Mesenchymal stem cell (in vitro differentiated cells and primary cell): ENCODE results near the gene RASGRP1.

Source experiments
- DNase-seq: peaks from one replicate; pipeline ENCODE4 v3.0.0-alpha.2; 2013
- H2AFZ ChIP-seq: one replicate; pipeline ENCODE4 v1.6.1; 2013; ENCODE audit warnings: low read depth, mild to moderate bottlenecking, control low read depth, inconsistent platforms, low read length, moderate library complexity
- H2AK5ac ChIP-seq: 2 replicates; pipeline ENCODE4 v1.6.1; 2013; ENCODE audit warnings: low read length, moderate library complexity, mild to moderate bottlenecking, inconsistent platforms; ENCODE audit not compliant: severe bottlenecking
- H2BK120ac ChIP-seq: one replicate; pipeline ENCODE4 v1.6.1; 2013; ENCODE audit warnings: low read depth, mild to moderate bottlenecking, inconsistent platforms, low read length, moderate library complexity
- H2BK12ac ChIP-seq, 2 experiments: one replicate each; pipeline ENCODE4 v1.6.1; 2013; ENCODE audit warnings: inconsistent platforms in 2 of 2, low read length in 2 of 2, mild to moderate bottlenecking in 2 of 2, moderate library complexity in 2 of 2, control low read depth in 1 of 2
- H2BK15ac ChIP-seq: one replicate; pipeline ENCODE4 v1.6.1; 2013; ENCODE audit warnings: mild to moderate bottlenecking, low read depth, inconsistent platforms; ENCODE audit not compliant: poor library complexity, severe bottlenecking
- H2BK5ac ChIP-seq: 2 replicates; pipeline ENCODE4 v1.6.1; 2013; ENCODE audit warnings: low read depth, mild to moderate bottlenecking, low read length, control low read depth, inconsistent platforms; ENCODE audit not compliant: poor library complexity, severe bottlenecking
- H3K14ac ChIP-seq, 2 experiments: one replicate each; pipeline ENCODE4 v1.6.1; 2013; ENCODE audit warnings: inconsistent platforms in 2 of 2, low read length in 2 of 2, control low read depth in 1 of 2, mild to moderate bottlenecking in 1 of 2, moderate library complexity in 1 of 2
- H3K18ac ChIP-seq, 2 experiments: one replicate each; pipeline ENCODE4 v1.6.1; 2013; ENCODE audit warnings: inconsistent platforms in 2 of 2, low read length in 2 of 2, control low read depth in 1 of 2, low read depth in 1 of 2, mild to moderate bottlenecking in 1 of 2
- H3K23ac ChIP-seq, 2 experiments: one replicate each; pipeline ENCODE4 v1.6.1; 2013; ENCODE audit warnings: inconsistent platforms in 2 of 2, low read length in 2 of 2, mild to moderate bottlenecking in 2 of 2, moderate library complexity in 2 of 2, control low read depth in 1 of 2
- H3K27ac ChIP-seq: 2 replicates; pipeline ENCODE4 v1.5.1; 2013; ENCODE audit warnings: mild to moderate bottlenecking, moderate library complexity, low read length, control low read depth, inconsistent platforms; ENCODE audit not compliant: poor library complexity, severe bottlenecking
- H3K27me3 ChIP-seq, 2 experiments: 2 replicates each; pipeline versions ENCODE4 v1.6.1 to v1.7.0; 2013; ENCODE audit warnings: low read length in 2 of 2, mild to moderate bottlenecking in 2 of 2, moderate library complexity in 2 of 2, control low read depth in 1 of 2, inconsistent platforms in 1 of 2; ENCODE audit not compliant: control insufficient read depth in 1 of 2, insufficient read depth in 1 of 2
- H3K36me3 ChIP-seq, 2 experiments: 2 replicates each; pipeline versions ENCODE4 v1.6.1 to v1.7.0; 2013; ENCODE audit warnings: low read length in 2 of 2, control low read depth in 1 of 2, inconsistent platforms in 1 of 2, low read depth in 1 of 2, mild to moderate bottlenecking in 1 of 2; ENCODE audit not compliant: insufficient read depth in 2 of 2, control insufficient read depth in 1 of 2
- H3K4ac ChIP-seq, 2 experiments: one replicate each; pipeline ENCODE4 v1.6.1; 2013; ENCODE audit warnings: inconsistent platforms in 2 of 2, low read length in 2 of 2, mild to moderate bottlenecking in 2 of 2, moderate library complexity in 2 of 2, control low read depth in 1 of 2, low read depth in 1 of 2
- H3K4me1 ChIP-seq: 2 replicates; pipeline ENCODE4 v1.6.1; 2013; ENCODE audit warnings: low read depth, low read length, control low read depth; ENCODE audit not compliant: control insufficient read depth, insufficient read depth
- H3K4me2 ChIP-seq: 2 replicates; pipeline ENCODE4 v1.6.1; 2013; ENCODE audit warnings: low read length, mild to moderate bottlenecking, inconsistent platforms; ENCODE audit not compliant: poor library complexity, severe bottlenecking
- H3K4me3 ChIP-seq, 2 experiments: 2 replicates each; pipeline versions ENCODE4 v1.5.1 to v1.7.0; 2013; ENCODE audit warnings: low read length in 2 of 2, mild to moderate bottlenecking in 2 of 2, control low read depth in 1 of 2, low read depth in 1 of 2; ENCODE audit not compliant: insufficient read depth in 1 of 2
- H3K79me1 ChIP-seq: replicated peaks from 2 replicates; pipeline ENCODE4 v1.6.1; 2013; ENCODE audit warnings: mild to moderate bottlenecking, control low read depth, low read length, inconsistent platforms; ENCODE audit not compliant: poor library complexity, severe bottlenecking
- H3K9ac ChIP-seq: 2 replicates; pipeline ENCODE4 v1.7.0; 2013; ENCODE audit warnings: mild to moderate bottlenecking, low read length, moderate library complexity
- H3K9me3 ChIP-seq: 2 replicates; pipeline ENCODE4 v1.7.0; 2013; ENCODE audit warnings: mild to moderate bottlenecking, low read length; ENCODE audit not compliant: control insufficient read depth
- H4K8ac ChIP-seq: one replicate; pipeline ENCODE4 v1.6.1; 2013; ENCODE audit warnings: inconsistent platforms, mild to moderate bottlenecking, low read length, moderate library complexity
- H4K91ac ChIP-seq: one replicate; pipeline ENCODE4 v1.6.1; 2013; ENCODE audit warnings: mild to moderate bottlenecking, low read length, inconsistent platforms
- WGBS: methylation state at CpG from one replicate; pipeline ENCODE4 v1.1.7; 2013; ENCODE audit warnings: mixed read lengths; 5-methylcytosine and 5-hydroxymethylcytosine counted together

RASGRP1 gene

GRCh38 chr15:38458646-38459045, 106.0 kb downstream of the RASGRP1 start:
- no peak overlapping the region for H3K4me3 ChIP-seq
- no peak overlapping the region for H2AK5ac ChIP-seq
- H2BK5ac ChIP-seq: no peak overlapping the region
- no peaks in the 10 kb centered on the region for H3K27me3 ChIP-seq
- DNase-seq: no peak
- H3K36me3 ChIP-seq: peaks cover 0 to 12% of the 10 kb centered on the region in 2 experiments
- H3K9ac ChIP-seq: no peak overlapping the region
- H3K18ac ChIP-seq: no peak overlapping the region
- H4K91ac ChIP-seq: no peak overlapping the region
- H3K79me1 ChIP-seq: peaks cover 24% of the 10 kb centered on the region
- no peak overlapping the region for H2BK12ac ChIP-seq
- no peak overlapping the region for H3K4me2 ChIP-seq
- peaks cover 1% of the 10 kb centered on the region for H3K4me1 ChIP-seq
- H2AFZ ChIP-seq: no peak overlapping the region
- H3K23ac ChIP-seq: no peak overlapping the region
- no peak overlapping the region for H3K27ac ChIP-seq
- no peaks in the 10 kb centered on the region for H3K9me3 ChIP-seq
- no peak overlapping the region for H2BK120ac ChIP-seq
- no peak overlapping the region for H2BK15ac ChIP-seq
- H3K4ac ChIP-seq: no peak overlapping the region
- no peak overlapping the region for H4K8ac ChIP-seq
- WGBS: over 99% methylated on average over 5 of the region's 5 CpGs
- no peak overlapping the region for H3K14ac ChIP-seq

- WGBS: 12% methylated on average over 3 of the region's 4 CpGs
- Histone ChIP-seq H3K27me3 (no peaks in the 10 kb centered on the region), H3K9ac (peak overlapping the region; percentile 98), H2AK5ac (no peak overlapping the region), H3K4me3 (peak overlapping the region in 1 of 2 experiments; percentile 99), H2BK15ac (no peak overlapping the region), H3K36me3 (peaks cover 0 to 12% of the 10 kb centered on the region in 2 experiments), H3K4ac (no peak overlapping the region), H3K4me2 (peak overlapping the region; percentile 83), H3K27ac (peak overlapping the region; percentile 99), H2BK5ac (no peak overlapping the region), H3K18ac (no peak overlapping the region), H4K8ac (no peak overlapping the region), H3K14ac (no peak overlapping the region), H3K23ac (no peak overlapping the region), H3K4me1 (peaks cover 1% of the 10 kb centered on the region), H2AFZ (no peak overlapping the region), H3K9me3 (no peaks in the 10 kb centered on the region), H3K79me1 (peaks cover 23% of the 10 kb centered on the region), H4K91ac (no peak overlapping the region), H2BK120ac (no peak overlapping the region), H2BK12ac (no peak overlapping the region)
- peak; percentile 37 for DNase-seq
Measured at GRCh38 chr15:38455092-38455491, 109.5 kb downstream of the RASGRP1 start.

DNA sequence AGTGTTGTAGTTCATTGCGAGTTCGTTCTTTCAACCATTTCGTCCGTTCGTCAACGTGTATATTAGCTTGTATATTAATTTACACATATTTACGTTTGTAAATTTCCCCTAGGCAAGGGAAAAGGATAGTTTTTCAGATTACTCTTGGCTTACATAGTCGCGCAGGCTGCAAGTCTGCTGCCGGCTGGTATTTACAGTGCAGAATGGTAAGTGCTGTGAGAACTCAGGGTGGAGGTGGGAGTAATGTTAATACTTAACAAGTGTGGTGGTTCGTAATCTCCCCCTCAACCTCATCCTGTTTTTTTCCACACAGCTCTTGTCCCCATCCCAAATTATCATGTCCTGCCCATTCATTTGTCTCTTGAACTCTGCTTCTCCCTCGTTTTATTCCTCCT, 109.9 kb downstream of the RASGRP1 start:
- peaks cover 0 to 12% of the 10 kb centered on the region in 2 experiments for H3K36me3 ChIP-seq
- no peak overlapping the region for H2BK15ac ChIP-seq
- H3K4me1 ChIP-seq: peaks cover 1% of the 10 kb centered on the region
- no peak overlapping the region for H2BK12ac ChIP-seq
- H2AK5ac ChIP-seq: no peak overlapping the region
- peak overlapping the region; percentile 99 for H2AFZ ChIP-seq
- DNase-seq: no peak
- no peaks in the 10 kb centered on the region for H3K27me3 ChIP-seq
- peak overlapping the region in 1 of 2 experiments; percentile 1 for H3K14ac ChIP-seq
- H3K9me3 ChIP-seq: no peaks in the 10 kb centered on the region
- H2BK120ac ChIP-seq: no peak overlapping the region
- 0% methylated on average over 4 of the region's 12 CpGs for WGBS
- H3K79me1 ChIP-seq: peaks cover 21% of the 10 kb centered on the region
- peak overlapping the region; percentile 99 for H3K27ac ChIP-seq
- peak overlapping the region in 1 of 2 experiments; percentile 59 for H3K4ac ChIP-seq
- no peak overlapping the region for H3K23ac ChIP-seq
- peak overlapping the region; percentile 100 for H4K8ac ChIP-seq
- H4K91ac ChIP-seq: no peak overlapping the region
- peak overlapping the region; percentile 95 to 99 for H3K4me3 ChIP-seq
- H3K4me2 ChIP-seq: peak overlapping the region; percentile 83
- H2BK5ac ChIP-seq: no peak overlapping the region
- peak overlapping the region; percentile 98 for H3K9ac ChIP-seq
- peak overlapping the region in 1 of 2 experiments; percentile 52 for H3K18ac ChIP-seq

GRCh38 chr15:38453971-38454695, 110.5 kb downstream of the RASGRP1 start, which contains the start of gene FAM98B:
Gene FAM98B (plus strand): TSS chr15:38454127. CDS start chr15:38454162, 35 bp downstream.
- H3K27ac ChIP-seq: peak within 1 kb of the TSS; percentile 99
- H2BK120ac ChIP-seq: peak within 1 kb of the TSS; percentile 55
- H3K4me2 ChIP-seq: peak within 1 kb of the TSS; percentile 83
- peak within 1 kb of the TSS; percentile 78 to 81 for H2BK12ac ChIP-seq
- peak within 1 kb of the TSS; percentile 98 for H3K9ac ChIP-seq
- peak within 1 kb of the TSS; percentile 92 to 97 for H3K4ac ChIP-seq
- WGBS: under 1% methylated on average over 43 of the region's 49 CpGs
- H3K9me3 ChIP-seq: no peaks in the 10 kb centered on the region
- peak within 1 kb of the TSS; percentile 93 for H2BK15ac ChIP-seq
- H3K27me3 ChIP-seq: no peaks in the 10 kb centered on the region
- H2AK5ac ChIP-seq: no peak within 1 kb of the TSS
- peak within 1 kb of the TSS; percentile 99 for H2AFZ ChIP-seq
- H4K8ac ChIP-seq: peak within 1 kb of the TSS; percentile 100
- H2BK5ac ChIP-seq: peak within 1 kb of the TSS; percentile 87
- H3K14ac ChIP-seq: peak within 1 kb of the TSS; percentile 96 to 98
- peak; percentile 92 for DNase-seq
- H3K36me3 ChIP-seq: peaks cover 0 to 8% of the 10 kb centered on the region in 2 experiments
- H3K4me1 ChIP-seq: peaks cover 1% of the 10 kb centered on the region
- peak within 1 kb of the TSS; percentile 95 to 99 for H3K4me3 ChIP-seq
- H3K18ac ChIP-seq: peak within 1 kb of the TSS; percentile 100
- peaks cover 17% of the 10 kb centered on the region for H3K79me1 ChIP-seq
- H3K23ac ChIP-seq: peak within 1 kb of the TSS in 1 of 2 experiments; percentile 97
- H4K91ac ChIP-seq: peak within 1 kb of the TSS; percentile 97
